HCT116 (cell line): ENCODE measurements around the gene PLK2. TPM values are rescaled to one million over a fixed set of nuclear protein-coding genes. Genes with fewer than 3 reads are reported as not detected.

Experiments used
- ATAC-seq: fragments of 200-7000 bp; cut with Tn5 transposase; 2 replicates; pipeline ENCODE4 v1.9.1; 2020; ENCODE audit warnings: mild to moderate bottlenecking, moderate library complexity
- BruUV-seq: library from RNA; stranded (reverse); fragments of 400-500 nt; replicated peaks from 2 replicates; lab custom pipeline; 2021; lab: Mats Ljungman, UMichigan
- CTCF ChIA-PET: fragments of 300-600 bp; sonication (Branson Sonifier 250); formaldehyde crosslinking; loops from one replicate; lab custom pipeline; 2021; ENCODE audit warnings: antibody characterized with exemption; lab: Charles Lee
- POLR2A ChIA-PET: fragments of 300-600, 350-600 bp; sonication (Branson Sonifier 250); formaldehyde crosslinking; loops from one replicate; lab custom pipeline; 2021; ENCODE audit warnings: antibody characterized with exemption; lab: Charles Lee
- RAD21 ChIA-PET, 2 experiments: fragments of 300-600 bp; sonication (Branson Sonifier 250); formaldehyde crosslinking; loops; one replicate each; lab custom pipeline; 2023; ENCODE audit warnings: low total read pairs in 2 of 2; ENCODE audit not compliant: uncharacterized antibody in 2 of 2, unreplicated experiment in 2 of 2, low non-redundant PET in 1 of 2; lab: Charles Lee
- DNase-seq: peaks from one replicate; pipeline ENCODE4 v3.0.0-alpha.2; 2010; ENCODE audit warnings: low read depth, low spot score
- H2AFZ ChIP-seq: fragments of 200-600 bp; shearing (Covaris generic), sonication (generic); 2 replicates; pipeline ENCODE4 v1.6.1; 2017; ENCODE audit warnings: low read depth, mixed run types, mixed read lengths, antibody characterized with exemption, low read length; ENCODE audit not compliant: poor library complexity, severe bottlenecking
- H3K27ac ChIP-seq: 2 replicates; pipeline ENCODE4 v1.5.1; 2012; ENCODE audit warnings: low read depth, low read length
- H3K27me3 ChIP-seq: fragments of 200-600 bp; sonication (generic); 2 replicates; pipeline ENCODE4 v1.6.1; 2016; ENCODE audit warnings: mixed run types, low read length, mixed read lengths; ENCODE audit not compliant: insufficient read depth
- H3K36me3 ChIP-seq, 2 experiments: fragments of 200-500 bp in 1 of 2; fragments of 200-600 bp in 1 of 2; sonication (Bioruptor generic) in 1 of 2; sonication (generic) in 1 of 2; 2 replicates each; pipeline versions ENCODE4 v1.5.1 to v1.6.1; 2014 to 2016; ENCODE audit warnings: low read length in 2 of 2, inconsistent platforms in 1 of 2, mixed read lengths in 1 of 2, mixed run types in 1 of 2; ENCODE audit not compliant: insufficient read depth in 2 of 2, control insufficient read depth in 1 of 2
- H3K4me1 ChIP-seq, 2 experiments: fragments of 200-600 bp in 1 of 2; sonication (generic) in 1 of 2; 2 replicates each; pipeline versions ENCODE4 v1.5.1 to v1.6.1; 2012 to 2017; ENCODE audit warnings: low read length in 2 of 2, inconsistent platforms in 1 of 2, mild to moderate bottlenecking in 1 of 2, mixed read lengths in 1 of 2, mixed run types in 1 of 2, moderate library complexity in 1 of 2; ENCODE audit not compliant: insufficient read depth in 2 of 2, control insufficient read depth in 1 of 2
- H3K4me2 ChIP-seq: fragments of 200-600 bp; sonication (generic); 2 replicates; pipeline ENCODE4 v1.6.1; 2017; ENCODE audit warnings: mixed run types, low read length, mixed read lengths
- H3K4me3 ChIP-seq, 2 experiments: fragments of 200-600 bp in 1 of 2; sonication (generic) in 1 of 2; replicated peaks in 1 of 2; 2 replicates each; pipeline ENCODE4 v1.5.1; 2011 to 2016; ENCODE audit warnings: low read length in 2 of 2, control low read depth in 1 of 2, low read depth in 1 of 2, mild to moderate bottlenecking in 1 of 2, mixed read lengths in 1 of 2, mixed run types in 1 of 2
- H3K79me2 ChIP-seq: fragments of 200-600 bp; sonication (generic); 2 replicates; pipeline ENCODE4 v1.6.1; 2017; ENCODE audit warnings: mild to moderate bottlenecking, mixed run types, low read length, moderate library complexity, mixed read lengths; ENCODE audit not compliant: insufficient read depth
- H3K9ac ChIP-seq: fragments of 200-600 bp; sonication (generic); 2 replicates; pipeline ENCODE4 v1.6.1; 2016; ENCODE audit warnings: low read length, mixed read lengths
- H3K9me2 ChIP-seq: fragments of 200-600 bp; sonication (generic), shearing (Covaris generic); 2 replicates; pipeline ENCODE4 v1.6.1; 2017; ENCODE audit warnings: mixed run types, mild to moderate bottlenecking, moderate library complexity; ENCODE audit not compliant: insufficient read depth
- H3K9me3 ChIP-seq, 2 experiments: fragments of 200-500 bp in 1 of 2; fragments of 200-600 bp in 1 of 2; sonication (Bioruptor generic) in 1 of 2; sonication (generic) in 1 of 2; 2 replicates each; pipeline ENCODE4 v1.6.1; 2014 to 2017; ENCODE audit warnings: low read length in 2 of 2, mixed read lengths in 2 of 2, inconsistent platforms in 1 of 2, low read depth in 1 of 2, mild to moderate bottlenecking in 1 of 2, mixed run types in 1 of 2, moderate library complexity in 1 of 2; ENCODE audit not compliant: control insufficient read depth in 1 of 2, insufficient read depth in 1 of 2
- H4K20me1 ChIP-seq: fragments of 200-600 bp; sonication (generic), shearing (Covaris generic); 2 replicates; pipeline ENCODE4 v1.6.1; 2017; ENCODE audit warnings: mixed run types, mild to moderate bottlenecking, moderate library complexity; ENCODE audit not compliant: insufficient read depth
- CBX3 ChIP-seq: IDR thresholded peaks from 2 replicates; pipeline ENCODE4 v1.6.1; 2012; ENCODE audit warnings: low read depth
- CEBPB ChIP-seq: IDR thresholded peaks from 2 replicates; pipeline ENCODE4 v1.6.1; 2012; ENCODE audit warnings: low read depth
- EGR1 ChIP-seq: IDR thresholded peaks from 2 replicates; pipeline ENCODE4 v1.6.1; 2012; ENCODE audit warnings: low read depth
- EZH2 ChIP-seq: fragments of 200-600 bp; sonication (generic); IDR thresholded peaks from 2 replicates; pipeline ENCODE4 v1.6.1; 2017; ENCODE audit warnings: antibody characterized with exemption, mixed run types
- FOSL1 ChIP-seq: IDR thresholded peaks from 2 replicates; pipeline ENCODE4 v1.6.1; 2012; ENCODE audit warnings: low read depth
- REST ChIP-seq: IDR thresholded peaks from 2 replicates; pipeline ENCODE4 v1.6.1; 2012; ENCODE audit warnings: low read depth
- SIN3A ChIP-seq: IDR thresholded peaks from 2 replicates; pipeline ENCODE4 v1.6.1; 2012; ENCODE audit warnings: low read depth
- SP1 ChIP-seq: IDR thresholded peaks from 2 replicates; pipeline ENCODE4 v1.6.1; 2012; ENCODE audit warnings: low read depth
- YY1 ChIP-seq: IDR thresholded peaks from 2 replicates; pipeline ENCODE4 v1.6.1; 2011; ENCODE audit warnings: low read length, low read depth, moderate library complexity, mild to moderate bottlenecking; ENCODE audit not compliant: insufficient replicate concordance; ENCODE audit errors: extremely low read depth
- ZBTB33 ChIP-seq: IDR thresholded peaks from 2 replicates; pipeline ENCODE4 v1.6.1; 2011; ENCODE audit warnings: mild to moderate bottlenecking, low read length, moderate library complexity; ENCODE audit not compliant: insufficient replicate concordance; ENCODE audit errors: extremely low read depth
- ZFX ChIP-seq: fragments of 450-650 bp; IDR thresholded peaks from 2 replicates; pipeline ENCODE4 v1.6.1; 2017
- intact Hi-C: fragments of 100-400 bp; cut with micrococcal nuclease; formaldehyde crosslinking; loops from 2 replicates; pipeline ENCODE4 v1.10.0; 2022
- total RNA-seq: library from RNA; stranded (reverse); gene quantifications from one replicate; pipeline ENCODE4 v1.2.1, GENCODE V29; 2021; ENCODE audit not compliant: unreplicated experiment
- TF ChIP-seq, protein P1 (sequence below), 3 experiments: fragments of 200-600 bp in 1 of 3; sonication (generic) in 1 of 3; IDR thresholded peaks in 2 of 3; conservative IDR thresholded peaks in 1 of 3; 2 replicates each; pipeline ENCODE4 v1.5.1; 2012 to 2017; ENCODE audit warnings: low read depth in 2 of 3, low read length in 2 of 3, antibody characterized with exemption in 1 of 3, borderline replicate concordance in 1 of 3, control low read depth in 1 of 3, mild to moderate bottlenecking in 1 of 3, mixed read lengths in 1 of 3, mixed run types in 1 of 3, moderate library complexity in 1 of 3; ENCODE audit not compliant: insufficient read depth in 1 of 3

PLK2 gene
- total RNA-seq, 1 experiment from 2014 or later = 54.6 TPM

- TF ChIP-seq ZFX = no peak
Observed at GRCh38 chr5:58412932-58413331, 47.0 kb downstream of the PLK2 start (continued).

DNA sequence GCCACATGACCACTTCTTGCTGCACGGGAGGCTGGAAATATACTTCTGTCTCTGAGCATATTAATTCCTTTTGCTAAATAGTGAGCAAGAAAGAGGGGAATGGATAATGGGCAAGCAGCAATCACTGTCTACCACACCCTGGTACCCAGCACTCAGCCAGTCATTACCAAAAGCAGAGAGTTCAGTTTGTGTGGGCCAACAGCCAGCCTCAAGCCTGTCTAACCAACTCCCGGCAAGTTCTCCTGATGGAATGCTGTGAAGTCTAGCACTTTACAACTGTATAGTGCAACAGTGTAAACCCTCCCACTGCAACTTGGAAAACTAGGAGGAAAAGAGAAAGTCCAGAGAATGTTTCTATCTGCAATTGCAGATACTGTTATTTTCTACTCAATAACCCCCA, 47.8 kb downstream of the PLK2 start:
- Histone ChIP-seq H3K4me1 (peaks cover 0 to 8% of the 10 kb centered on the region in 2 experiments; a peak in 1 of 4 replicates), H3K79me2 (no peaks in the 10 kb centered on the region), H4K20me1 (no peaks in the 10 kb centered on the region), H3K36me3 (no peaks in the 10 kb centered on the region), H3K27me3 (no peaks in the 10 kb centered on the region), H2AFZ (no peak overlapping the region), H3K4me3 (no peak overlapping the region), H3K9ac (no peak overlapping the region), H3K4me2 (no peak overlapping the region), H3K9me3 (no peaks in the 10 kb centered on the region), H3K9me2 (no peaks in the 10 kb centered on the region), H3K27ac (no peak overlapping the region)
- no peak for TF ChIP-seq YY1
- TF ChIP-seq, protein P1, sequence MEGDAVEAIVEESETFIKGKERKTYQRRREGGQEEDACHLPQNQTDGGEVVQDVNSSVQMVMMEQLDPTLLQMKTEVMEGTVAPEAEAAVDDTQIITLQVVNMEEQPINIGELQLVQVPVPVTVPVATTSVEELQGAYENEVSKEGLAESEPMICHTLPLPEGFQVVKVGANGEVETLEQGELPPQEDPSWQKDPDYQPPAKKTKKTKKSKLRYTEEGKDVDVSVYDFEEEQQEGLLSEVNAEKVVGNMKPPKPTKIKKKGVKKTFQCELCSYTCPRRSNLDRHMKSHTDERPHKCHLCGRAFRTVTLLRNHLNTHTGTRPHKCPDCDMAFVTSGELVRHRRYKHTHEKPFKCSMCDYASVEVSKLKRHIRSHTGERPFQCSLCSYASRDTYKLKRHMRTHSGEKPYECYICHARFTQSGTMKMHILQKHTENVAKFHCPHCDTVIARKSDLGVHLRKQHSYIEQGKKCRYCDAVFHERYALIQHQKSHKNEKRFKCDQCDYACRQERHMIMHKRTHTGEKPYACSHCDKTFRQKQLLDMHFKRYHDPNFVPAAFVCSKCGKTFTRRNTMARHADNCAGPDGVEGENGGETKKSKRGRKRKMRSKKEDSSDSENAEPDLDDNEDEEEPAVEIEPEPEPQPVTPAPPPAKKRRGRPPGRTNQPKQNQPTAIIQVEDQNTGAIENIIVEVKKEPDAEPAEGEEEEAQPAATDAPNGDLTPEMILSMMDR (IDR thresholded peaks at IDR 0.05 in 2 of 3, conservative IDR thresholded peaks at IDR 0.05 in 1 of 3; ENCODE audit: borderline replicate concordance in 1 of 3, insufficient read depth in 1 of 3, low read depth in 2 of 3, low read length in 2 of 3) = no peak
- TF ChIP-seq CBX3 = no peak
- intact Hi-C loops = no loop called here
- RAD21 ChIA-PET = no interaction called here
- no TSS peak for BruUV-seq
- ATAC-seq = no peak
- POLR2A ChIA-PET = no interaction called here
- DNase-seq = no peak
- CTCF ChIA-PET = no interaction called here

DNA sequence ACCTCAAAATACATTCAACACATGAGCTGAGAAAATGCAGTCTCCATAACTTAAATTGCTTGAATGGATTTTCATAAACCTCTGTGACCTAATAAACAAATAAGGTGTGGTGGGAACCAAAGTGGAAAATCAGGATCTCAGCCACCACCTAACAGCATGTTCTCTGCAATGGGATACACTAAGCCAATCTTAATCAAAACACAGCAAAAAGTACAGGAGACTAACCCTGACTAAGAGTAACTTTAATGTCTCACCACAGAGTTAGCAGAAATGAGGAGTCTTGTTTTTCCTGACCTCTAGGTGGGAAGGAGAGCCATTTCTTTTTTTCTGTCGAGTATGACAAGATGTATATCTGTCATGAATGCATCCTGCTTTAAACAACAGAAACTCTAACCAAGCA, 48.5 kb downstream of the PLK2 start:
- H3K36me3 ChIP-seq = no peaks in the 10 kb centered on the region
- intact Hi-C loops = no loop called here
- BruUV-seq = no TSS peak
- no peak overlapping the region for H3K27ac ChIP-seq
- H3K4me3 ChIP-seq = no peak overlapping the region
- no peaks in the 10 kb centered on the region for H3K79me2 ChIP-seq
- no peaks in the 10 kb centered on the region for H4K20me1 ChIP-seq
- POLR2A ChIA-PET = no interaction called here
- no peaks in the 10 kb centered on the region for H3K27me3 ChIP-seq
- ATAC-seq (no peak), DNase-seq (no peak)
- RAD21 ChIA-PET = no interaction called here
- CTCF ChIA-PET = no interaction called here
- H3K4me1 ChIP-seq = peaks cover 0 to 11% of the 10 kb centered on the region in 2 experiments; a peak in 1 of 4 replicates
- H3K9me3 ChIP-seq = no peaks in the 10 kb centered on the region
- no peak overlapping the region for H2AFZ ChIP-seq
- H3K9ac ChIP-seq = no peak overlapping the region
- no peaks in the 10 kb centered on the region for H3K9me2 ChIP-seq
- H3K4me2 ChIP-seq = no peak overlapping the region
- TF ChIP-seq ZBTB33 = no peak
- TF ChIP-seq SIN3A = no peak
- TF ChIP-seq REST = no peak
- TF ChIP-seq SP1 = no peak
- no peak for TF ChIP-seq CEBPB
- no peak for TF ChIP-seq EZH2
- no peak for TF ChIP-seq FOSL1
- TF ChIP-seq EGR1 = no peak
